ENCODE measurements around the gene NAT9.

DNA sequence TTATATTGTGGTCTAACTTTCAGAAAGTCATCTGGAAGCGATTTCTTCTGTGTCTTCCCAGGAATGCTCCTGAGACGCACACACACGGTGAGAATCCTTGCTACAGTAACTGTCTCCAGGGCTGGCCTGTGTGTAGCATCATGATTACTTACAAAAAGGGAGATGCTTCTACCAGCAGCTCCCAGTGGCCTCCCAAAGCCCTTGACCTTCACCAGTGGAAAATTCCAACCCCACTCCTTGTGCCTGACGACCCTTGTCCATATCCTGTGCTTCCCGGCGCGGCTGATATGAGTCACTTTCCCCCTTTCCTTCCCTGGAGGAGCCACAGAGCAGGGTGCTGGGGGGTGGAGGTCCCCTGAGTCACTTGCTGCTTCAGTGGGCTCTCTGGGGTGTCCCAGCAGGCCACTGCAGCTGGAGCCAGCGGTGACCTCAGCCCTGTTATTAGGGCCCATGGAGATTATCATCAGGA lies 22.1 kb upstream of the NAT9 start:
- TF ChIP-seq, protein P1, sequence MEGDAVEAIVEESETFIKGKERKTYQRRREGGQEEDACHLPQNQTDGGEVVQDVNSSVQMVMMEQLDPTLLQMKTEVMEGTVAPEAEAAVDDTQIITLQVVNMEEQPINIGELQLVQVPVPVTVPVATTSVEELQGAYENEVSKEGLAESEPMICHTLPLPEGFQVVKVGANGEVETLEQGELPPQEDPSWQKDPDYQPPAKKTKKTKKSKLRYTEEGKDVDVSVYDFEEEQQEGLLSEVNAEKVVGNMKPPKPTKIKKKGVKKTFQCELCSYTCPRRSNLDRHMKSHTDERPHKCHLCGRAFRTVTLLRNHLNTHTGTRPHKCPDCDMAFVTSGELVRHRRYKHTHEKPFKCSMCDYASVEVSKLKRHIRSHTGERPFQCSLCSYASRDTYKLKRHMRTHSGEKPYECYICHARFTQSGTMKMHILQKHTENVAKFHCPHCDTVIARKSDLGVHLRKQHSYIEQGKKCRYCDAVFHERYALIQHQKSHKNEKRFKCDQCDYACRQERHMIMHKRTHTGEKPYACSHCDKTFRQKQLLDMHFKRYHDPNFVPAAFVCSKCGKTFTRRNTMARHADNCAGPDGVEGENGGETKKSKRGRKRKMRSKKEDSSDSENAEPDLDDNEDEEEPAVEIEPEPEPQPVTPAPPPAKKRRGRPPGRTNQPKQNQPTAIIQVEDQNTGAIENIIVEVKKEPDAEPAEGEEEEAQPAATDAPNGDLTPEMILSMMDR (conservative IDR thresholded peaks at IDR 0.05 in 1 of 2, IDR thresholded peaks at IDR 0.05 in 1 of 2; ENCODE audit: low read depth in 1 of 2, low read length in 2 of 2) = no peak
- TF ChIP-seq EZH2 (IDR thresholded peaks at IDR 0.05; ENCODE audit: low read length, missing control alignments) = no peak
